ENCODE data around the gene SP100. TPM values are rescaled to one million over a fixed set of nuclear protein-coding genes. Genes with fewer than 3 reads are reported as not detected.

SP100 gene
- total RNA-seq, 1 donor from 2014 or later: not detected

DNA sequence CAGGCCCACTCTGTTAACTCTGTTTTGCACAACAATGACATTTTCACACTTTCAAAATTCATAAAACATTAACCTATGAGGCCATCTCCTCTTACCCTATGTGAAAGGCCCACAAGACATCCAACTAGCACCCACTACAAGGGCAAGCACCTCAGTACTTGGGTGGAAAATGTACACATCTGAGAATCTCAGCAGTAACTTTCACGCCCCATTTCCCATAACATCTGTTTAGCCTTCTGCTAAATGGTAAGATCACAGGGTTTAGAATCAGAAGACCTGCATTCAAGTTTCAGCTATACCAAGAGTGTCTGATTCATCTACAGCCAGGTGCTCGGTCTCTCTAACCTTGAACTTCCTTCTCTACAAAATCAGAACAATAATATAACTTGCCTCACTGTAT is 89.2 kb downstream of the SP100 start:
- Mint-ChIP-seq H3K27me3 (ENCODE audit: low read depth) (no peaks in the 10 kb centered on the region), H3K27ac (ENCODE audit: unreplicated experiment) (no peak overlapping the region), H3K4me3 (no peak overlapping the region), H3K4me1 (no peaks in the 10 kb centered on the region), H3K36me3 (ENCODE audit: low read depth) (no peaks in the 10 kb centered on the region), H3K9me3 (peaks cover 4% of the 10 kb centered on the region)
- DNase-seq (ENCODE audit: low read depth, low spot score): no peak
- TF ChIP-seq CTCF (conservative IDR thresholded peaks at IDR 0.05): no peak

GRCh38 chr2:230512955-230513748 is 97.2 kb downstream of the SP100 start:
- H3K36me3 Mint-ChIP-seq (ENCODE audit: low read depth): no peaks in the 10 kb centered on the region
- H3K27ac Mint-ChIP-seq (ENCODE audit: unreplicated experiment): no peak overlapping the region
- DNase-seq (ENCODE audit: low read depth, low spot score): no peak
- H3K27me3 Mint-ChIP-seq (ENCODE audit: low read depth): peaks cover 2% of the 10 kb centered on the region
- TF ChIP-seq CTCF (conservative IDR thresholded peaks at IDR 0.05): no peak
- no peak overlapping the region for H3K4me3 Mint-ChIP-seq
- H3K4me1 Mint-ChIP-seq: no peaks in the 10 kb centered on the region
- no peaks in the 10 kb centered on the region for H3K9me3 Mint-ChIP-seq

DNA sequence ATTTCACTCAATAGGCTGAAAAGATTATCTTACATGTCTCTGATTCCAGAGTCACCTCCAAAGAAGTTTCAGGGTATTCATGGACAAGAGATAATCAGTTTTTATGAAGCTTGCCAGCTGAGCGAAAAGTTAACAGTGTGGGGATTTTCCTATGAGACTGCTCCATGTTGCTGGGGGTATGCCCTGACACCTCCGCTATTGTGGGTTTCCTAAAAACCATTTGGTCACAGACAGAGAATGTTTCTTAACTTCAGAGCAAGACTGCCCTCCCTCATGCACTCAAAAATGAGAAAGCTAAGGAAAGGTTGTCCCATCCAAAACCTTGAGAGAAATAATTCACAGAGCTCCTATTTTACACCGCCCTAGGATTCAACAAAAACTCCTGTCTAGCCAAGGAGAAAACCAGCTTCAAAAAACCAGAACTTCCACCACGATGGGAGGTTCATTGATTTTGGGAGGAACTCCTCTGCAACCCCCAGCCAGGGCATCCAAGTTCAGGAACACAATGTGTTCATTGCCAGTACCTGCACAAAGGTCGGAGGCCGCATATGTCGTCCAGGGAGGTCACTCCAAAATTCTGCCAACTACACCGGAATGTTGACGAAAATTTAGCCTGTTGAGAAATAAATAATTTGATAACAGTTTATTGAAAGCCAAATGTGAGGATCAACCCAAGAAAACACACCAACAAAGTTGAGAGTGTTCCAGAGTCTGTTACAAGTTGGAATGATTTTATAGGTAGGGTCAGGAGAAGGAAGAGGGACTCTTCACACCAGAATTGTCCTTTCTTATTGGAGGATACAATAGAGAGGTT is 104.3 kb downstream of the SP100 start:
- no peak overlapping the region for H3K4me3 Mint-ChIP-seq
- no peaks in the 10 kb centered on the region for H3K4me1 Mint-ChIP-seq
- peaks cover 3% of the 10 kb centered on the region for H3K27me3 Mint-ChIP-seq (ENCODE audit: low read depth)
- H3K36me3 Mint-ChIP-seq (ENCODE audit: low read depth): no peaks in the 10 kb centered on the region
- no peak overlapping the region for H3K27ac Mint-ChIP-seq (ENCODE audit: unreplicated experiment)
- DNase-seq (ENCODE audit: low read depth, low spot score): no peak
- H3K9me3 Mint-ChIP-seq: peaks cover 3% of the 10 kb centered on the region
- TF ChIP-seq CTCF (conservative IDR thresholded peaks at IDR 0.05): no peak

DNA sequence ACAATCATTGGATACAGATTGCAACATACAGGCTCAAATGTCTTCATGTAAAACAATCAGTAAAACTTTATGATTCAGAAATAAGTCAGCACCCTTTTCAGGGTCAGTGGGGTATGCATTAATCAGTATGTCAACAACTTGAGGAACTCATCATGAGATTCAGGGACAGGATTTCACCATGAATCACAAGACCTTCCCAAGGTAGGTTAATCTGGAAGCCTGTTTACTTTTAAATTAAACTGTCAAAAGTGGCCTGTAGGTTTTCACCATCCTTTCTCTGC is 104.8 kb downstream of the SP100 start:
- Mint-ChIP-seq H3K36me3 (ENCODE audit: low read depth) (no peaks in the 10 kb centered on the region), H3K9me3 (peaks cover 3% of the 10 kb centered on the region), H3K4me1 (no peaks in the 10 kb centered on the region)

GRCh38 chr2:230521386-230521785 is 105.4 kb downstream of the SP100 start:
- DNase-seq (ENCODE audit: low read depth, low spot score): no peak
- Mint-ChIP-seq H3K27ac (ENCODE audit: unreplicated experiment) (no peak overlapping the region), H3K36me3 (ENCODE audit: low read depth) (no peaks in the 10 kb centered on the region), H3K4me3 (no peak overlapping the region), H3K9me3 (peaks cover 3% of the 10 kb centered on the region), H3K4me1 (no peaks in the 10 kb centered on the region), H3K27me3 (ENCODE audit: low read depth) (peaks cover 2% of the 10 kb centered on the region)
- no peak for TF ChIP-seq CTCF (conservative IDR thresholded peaks at IDR 0.05)

More for the DNA sequence above, 104.8 kb downstream of the SP100 start:
- no peak for TF ChIP-seq CTCF (conservative IDR thresholded peaks at IDR 0.05)
- Mint-ChIP-seq H3K27ac (ENCODE audit: unreplicated experiment) (no peak overlapping the region), H3K4me3 (no peak overlapping the region), H3K27me3 (ENCODE audit: low read depth) (peaks cover 2% of the 10 kb centered on the region)
- no peak for DNase-seq (ENCODE audit: low read depth, low spot score)
